HG03135 (cell line): ENCODE measurements around the gene PTN.

Experiments
- ATAC-seq: cut with Tn5 transposase; IDR thresholded peaks from one replicate; pipeline ENCODE4 v1.9.1; 2021; ENCODE audit warnings: mild to moderate bottlenecking, moderate library complexity; ENCODE audit not compliant: unreplicated experiment

PTN gene

GRCh38 chr7:137324796-137325696, 18.5 kb downstream of the PTN start:
- no peak for ATAC-seq

- ATAC-seq, result no peak
Observed at GRCh38 chr7:137316648-137317353, 26.7 kb downstream of the PTN start.

GRCh38 chr7:137313201-137313600, 30.3 kb downstream of the PTN start:
- no peak for ATAC-seq

DNA sequence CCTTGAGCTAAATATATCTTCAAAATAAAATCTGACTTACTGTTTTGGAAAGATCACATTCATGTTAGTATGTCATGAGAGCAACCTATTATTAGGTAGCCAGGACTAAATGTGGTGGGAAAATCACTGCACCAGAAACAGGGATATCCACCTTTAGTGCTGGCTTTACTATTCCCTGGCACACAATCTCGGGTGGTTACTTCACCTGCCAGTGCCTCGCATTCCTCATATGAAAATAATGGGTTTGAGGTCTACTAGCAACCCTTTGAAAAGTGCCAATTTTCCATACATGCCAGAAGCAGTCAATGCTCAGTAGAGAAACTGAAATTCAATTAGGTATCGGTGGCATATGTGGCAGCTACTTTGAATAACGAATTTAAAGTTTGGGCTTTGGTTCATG, 36.8 kb downstream of the PTN start:
- ATAC-seq, result no peak

GRCh38 chr7:137305901-137306621, 37.5 kb downstream of the PTN start:
- ATAC-seq, result no peak

DNA sequence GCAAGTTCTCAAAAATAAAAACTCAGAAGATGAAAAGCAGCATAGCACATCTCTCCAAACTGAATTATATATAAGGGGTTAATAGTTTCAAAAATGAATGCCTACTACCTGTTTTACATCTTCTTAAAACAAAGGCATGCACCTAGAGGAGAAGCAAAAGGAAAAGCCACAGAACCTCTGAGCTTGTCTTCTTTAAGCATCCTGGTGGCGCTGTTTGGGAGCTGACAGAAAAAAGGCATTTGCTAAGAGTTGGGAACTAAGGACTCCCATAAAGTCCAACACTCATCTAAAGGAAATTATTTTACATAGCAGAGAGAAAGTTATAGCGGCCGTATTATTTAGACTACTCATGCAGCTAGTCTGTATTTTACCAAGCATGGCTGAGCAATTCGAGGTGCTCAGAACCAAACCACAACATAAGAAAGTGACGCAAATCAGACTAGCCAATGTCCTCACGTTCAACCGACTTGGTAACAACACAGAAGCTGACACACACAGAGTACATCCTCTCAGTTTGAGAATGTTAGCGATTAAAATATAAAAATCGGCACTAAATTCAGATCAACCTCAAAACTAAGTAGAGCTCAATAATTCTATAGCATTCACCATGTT, 38.8 kb downstream of the PTN start:
- ATAC-seq, result no peak

DNA sequence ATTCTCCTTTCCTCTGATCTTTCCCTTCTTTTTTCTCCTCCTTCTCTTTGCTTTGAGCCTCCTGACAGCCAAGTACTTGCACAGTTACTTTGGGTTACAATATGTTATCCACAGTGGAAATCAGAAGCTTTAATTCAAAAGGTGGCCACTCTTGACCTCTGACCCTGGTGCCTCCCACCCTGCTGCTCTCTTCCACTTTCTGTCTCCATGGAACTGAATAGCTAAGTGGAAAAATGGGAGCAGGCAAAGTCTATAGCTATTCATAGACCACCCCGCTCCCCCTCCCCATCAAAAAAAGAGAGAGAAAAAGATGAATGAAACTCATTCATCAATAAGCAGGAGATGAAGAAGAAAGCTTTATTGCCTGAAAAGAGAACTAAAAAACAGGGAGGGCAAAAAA, 39.4 kb downstream of the PTN start:
- ATAC-seq, result no peak

DNA sequence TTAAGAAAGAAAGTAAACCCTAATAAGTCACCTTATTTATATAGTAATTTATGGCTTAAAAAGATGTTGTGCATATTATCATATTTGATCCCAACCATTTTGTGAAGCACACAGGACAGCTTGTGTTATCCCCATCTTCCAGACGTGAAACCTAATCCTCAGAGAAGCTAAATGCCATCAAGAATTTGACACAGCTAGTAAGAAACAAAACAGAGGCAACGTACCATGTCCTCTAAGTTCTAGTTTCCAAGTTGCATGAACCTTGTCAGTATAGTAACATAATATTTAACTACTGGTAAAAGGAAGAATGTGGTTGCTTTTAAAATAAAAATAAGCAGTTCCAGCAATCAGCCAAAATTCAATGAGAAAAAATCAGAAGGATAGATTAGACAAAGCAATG, 41.5 kb downstream of the PTN start:
- no peak for ATAC-seq

- ATAC-seq, result no peak
Observed at GRCh38 chr7:137298464-137298794, 45.1 kb downstream of the PTN start.

DNA sequence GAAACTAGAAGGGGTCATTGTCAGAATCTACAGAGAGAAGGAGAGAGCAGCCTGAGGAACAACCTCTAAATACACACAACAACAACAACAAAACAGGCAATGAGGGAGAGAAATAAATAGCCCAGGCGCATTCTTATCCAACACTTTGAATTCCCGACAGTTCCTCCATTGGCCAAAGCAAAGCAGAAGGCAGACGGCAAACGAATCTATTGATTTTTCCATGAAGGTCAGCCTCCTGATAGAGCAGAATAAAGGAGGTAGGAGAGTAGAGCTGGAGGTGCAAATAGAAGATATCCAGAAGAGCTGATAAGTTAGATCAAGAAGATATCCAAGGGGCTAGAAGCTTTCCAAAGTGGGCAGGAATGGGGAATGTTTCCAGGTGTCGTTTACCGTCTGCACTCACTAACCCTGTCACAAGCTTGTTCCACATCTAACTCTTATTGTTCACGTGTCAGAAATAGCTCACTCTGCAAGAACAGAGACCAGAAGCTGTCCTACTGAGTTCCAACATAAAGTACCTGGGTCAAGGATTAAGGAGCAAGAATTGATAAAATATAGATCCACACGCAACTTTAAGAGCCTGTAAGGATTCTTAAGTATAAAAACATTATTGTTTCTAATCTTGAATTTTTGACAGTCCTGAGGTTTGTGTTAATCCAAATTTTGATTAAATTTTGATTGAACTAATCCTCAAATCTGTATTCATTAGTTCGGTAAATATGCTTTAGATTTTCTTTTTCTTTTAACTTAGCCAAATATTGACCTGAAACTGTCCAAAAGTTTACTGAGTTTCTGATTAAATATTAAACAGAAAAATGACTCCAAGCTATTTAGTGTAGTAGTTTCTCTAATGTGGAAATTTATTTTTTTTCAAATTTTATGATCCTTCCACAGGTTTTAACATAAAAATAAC, 45.7 kb downstream of the PTN start:
- ATAC-seq, result no peak

DNA sequence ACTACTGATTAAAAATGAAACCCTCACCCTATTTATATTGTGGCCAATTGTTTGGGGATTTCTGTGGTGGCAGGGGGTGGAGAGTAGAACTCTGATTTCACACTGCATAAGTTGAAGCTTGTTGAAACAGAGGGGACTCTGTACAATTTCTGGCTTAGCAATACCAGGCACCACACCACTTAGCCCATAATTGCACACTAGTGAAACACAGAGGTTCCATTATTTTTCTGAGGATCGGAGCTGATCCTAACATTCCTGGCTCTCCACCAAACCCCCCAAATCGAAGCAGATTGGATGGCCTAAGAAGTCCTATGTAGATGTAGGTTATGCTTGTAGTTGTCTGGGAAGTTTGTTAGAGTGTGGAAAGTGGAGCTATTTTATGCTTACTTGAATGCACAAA, 47.0 kb downstream of the PTN start:
- no peak for ATAC-seq

GRCh38 chr7:137295739-137296324, 47.7 kb downstream of the PTN start:
- no peak for ATAC-seq

DNA sequence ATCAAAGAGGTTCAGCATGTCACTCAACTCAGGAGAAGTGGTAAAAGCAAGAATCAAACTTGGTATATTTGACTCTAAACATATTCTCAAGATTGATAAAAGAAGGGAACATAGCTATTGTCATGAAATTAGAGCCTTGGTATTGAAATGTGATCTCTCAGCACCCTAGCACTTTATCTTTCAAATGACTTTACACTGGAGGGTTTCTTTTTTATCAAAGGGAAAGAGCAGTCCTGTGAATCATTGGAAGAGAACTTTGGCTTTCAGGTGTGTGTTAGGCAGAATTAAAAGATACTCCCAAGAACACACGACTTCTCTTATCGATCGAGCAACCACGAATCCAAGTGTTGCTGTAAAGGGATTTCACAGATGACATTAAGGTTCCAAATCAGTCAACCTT, 54.4 kb downstream of the PTN start:
- no peak for ATAC-seq

- no peak for ATAC-seq
Observed at GRCh38 chr7:137287651-137288258, 55.8 kb downstream of the PTN start.

GRCh38 chr7:137283153-137283552, 60.4 kb downstream of the PTN start:
- ATAC-seq, result no peak

DNA sequence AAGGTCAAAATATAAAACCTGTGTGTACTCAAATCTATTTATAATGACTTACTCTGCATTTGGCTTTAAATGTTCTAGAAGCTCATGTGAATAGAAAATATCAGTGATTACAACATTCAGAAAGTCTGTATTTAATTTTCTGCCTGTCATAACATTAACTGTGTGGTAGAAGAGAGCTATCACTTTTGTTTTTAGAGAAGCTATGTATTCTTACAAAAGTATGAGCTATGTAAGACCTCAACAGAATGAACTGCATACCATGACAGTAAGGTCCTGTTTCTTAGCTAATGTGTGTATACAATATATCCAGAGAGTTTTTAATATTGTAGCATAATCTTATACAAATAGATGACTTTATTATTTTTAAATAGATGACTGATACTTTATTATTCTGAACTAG, 61.5 kb downstream of the PTN start:
- no peak for ATAC-seq

- no peak for ATAC-seq
Observed at GRCh38 chr7:137276189-137276588, 67.3 kb downstream of the PTN start.

DNA sequence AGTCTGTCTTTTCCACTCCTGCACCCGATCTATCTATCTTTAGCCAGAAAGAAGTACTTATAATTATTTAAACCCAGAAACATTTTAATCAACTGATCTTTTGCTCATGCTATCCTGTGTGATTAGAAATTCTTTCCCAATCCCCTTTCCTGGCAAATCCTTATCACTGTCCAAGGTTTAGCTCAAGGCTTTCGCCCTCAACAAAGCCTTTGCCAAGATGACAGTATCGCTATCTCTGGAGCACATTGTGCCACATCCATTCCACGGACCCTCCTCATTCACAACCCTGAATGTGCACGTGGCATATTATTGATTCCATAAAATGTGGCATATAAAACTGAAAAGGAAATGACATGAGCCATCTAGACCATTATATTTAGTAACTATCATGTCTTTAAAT, 71.3 kb downstream of the PTN start:
- no peak for ATAC-seq

DNA sequence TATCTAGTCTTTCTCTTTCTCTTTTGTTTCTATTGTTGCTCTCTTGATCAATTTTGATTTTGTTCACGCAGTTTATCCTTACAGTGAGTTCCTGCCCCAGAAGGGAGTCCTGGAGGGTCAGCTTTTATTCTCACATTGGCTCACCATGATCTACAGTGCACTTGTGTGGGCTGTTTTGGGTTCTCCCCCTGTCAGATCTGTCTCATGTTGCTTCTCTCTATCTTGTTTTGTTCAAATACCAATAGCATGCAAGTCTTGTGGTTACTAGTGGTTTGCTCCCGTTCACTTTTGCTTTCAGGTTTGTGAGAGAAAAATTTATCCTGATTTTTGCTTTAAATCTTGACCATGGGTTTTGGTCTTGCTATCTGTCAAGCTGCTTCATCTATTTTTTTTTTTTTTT, 74.3 kb downstream of the PTN start:
- no peak for ATAC-seq
